Hepatocyte (in vitro differentiated cells): ENCODE measurements around the gene BPIFB6. TPM values are rescaled to one million over a fixed set of nuclear protein-coding genes. Genes with fewer than 3 reads are reported as not detected.

Experiments
- DNase-seq: peaks from one replicate; pipeline ENCODE4 v3.0.0-alpha.2; 2016; ENCODE audit warnings: low spot score
- H2AFZ ChIP-seq: fragments of 200-600 bp; sonication (generic); 2 replicates; pipeline ENCODE4 v1.6.0; 2016; ENCODE audit warnings: antibody characterized with exemption, mild to moderate bottlenecking
- H3K27ac ChIP-seq: fragments of 200-600 bp; sonication (generic); 2 replicates; pipeline ENCODE4 v1.5.1; 2016; ENCODE audit warnings: mild to moderate bottlenecking
- H3K27me3 ChIP-seq: fragments of 200-600 bp; sonication (generic); 2 replicates; pipeline ENCODE4 v1.6.1; 2016
- H3K36me3 ChIP-seq: fragments of 200-600 bp; sonication (generic); replicated peaks from 2 replicates; pipeline ENCODE4 v1.5.1; 2016; ENCODE audit warnings: low read depth; ENCODE audit not compliant: insufficient read depth
- H3K4me1 ChIP-seq: fragments of 200-600 bp; sonication (generic); 2 replicates; pipeline ENCODE4 v1.5.1; 2016; ENCODE audit warnings: mild to moderate bottlenecking, moderate library complexity; ENCODE audit not compliant: insufficient read depth
- H3K4me2 ChIP-seq: fragments of 200-600 bp; sonication (generic); 2 replicates; pipeline ENCODE4 v1.6.0; 2016
- H3K4me3 ChIP-seq: fragments of 200-600 bp; sonication (generic); 2 replicates; pipeline ENCODE4 v1.5.1; 2016; ENCODE audit warnings: mild to moderate bottlenecking
- H3K79me2 ChIP-seq: fragments of 200-600 bp; sonication (generic); 2 replicates; pipeline ENCODE4 v1.6.0; 2017; ENCODE audit warnings: mild to moderate bottlenecking
- H3K9me2 ChIP-seq: fragments of 200-600 bp; sonication (generic); replicated peaks from 2 replicates; pipeline ENCODE4 v1.6.0; 2017; ENCODE audit warnings: mild to moderate bottlenecking; ENCODE audit not compliant: insufficient read depth
- H3K9me3 ChIP-seq: fragments of 200-600 bp; sonication (generic); 2 replicates; pipeline ENCODE4 v1.5.1; 2016; ENCODE audit warnings: low read depth, mild to moderate bottlenecking
- H4K20me1 ChIP-seq: fragments of 200-600 bp; sonication (generic); 2 replicates; pipeline ENCODE4 v1.6.0; 2016; ENCODE audit warnings: mild to moderate bottlenecking; ENCODE audit not compliant: insufficient read depth, poor library complexity, severe bottlenecking
- EZH2 ChIP-seq: fragments of 200-600 bp; sonication (generic); IDR thresholded peaks from 2 replicates; pipeline ENCODE4 v1.6.1; 2016; ENCODE audit warnings: antibody characterized with exemption, mild to moderate bottlenecking, borderline replicate concordance
- EZH2phosphoT487 ChIP-seq: fragments of 200-600 bp; sonication (generic); IDR thresholded peaks from one replicate; pipeline ENCODE4 v1.6.1; 2018; ENCODE audit warnings: antibody characterized with exemption, mild to moderate bottlenecking, low read depth, moderate library complexity; ENCODE audit not compliant: unreplicated experiment, severe bottlenecking
- WGBS: methylation state at CpG from one replicate; pipeline ENCODE4 v1.1.6; 2016; ENCODE audit warnings: low lambda C conversion rate; ENCODE audit errors: missing lambda C conversion rate; 5-methylcytosine and 5-hydroxymethylcytosine counted together
- polyA plus RNA-seq: library from polyadenylated mRNA; unstranded; fragments of >200 nt; fragmentation: Nextera tagmentation; extraction: Ambion mirVana; gene quantifications from 2 replicates; pipeline ENCODE4 v1.2.1, GENCODE V29; 2016
- total RNA-seq: library from RNA; depleted of rRNA; stranded (reverse); fragments of >200 nt; gene quantifications from 2 replicates; pipeline ENCODE4 v1.2.3, GENCODE V29; 2014
- TF ChIP-seq, protein P1 (sequence below): fragments of 200-600 bp; sonication (generic); IDR thresholded peaks from 2 replicates; pipeline ENCODE4 v1.5.1; 2016; ENCODE audit warnings: antibody characterized with exemption, mild to moderate bottlenecking; ENCODE audit not compliant: poor library complexity

Gene BPIFB6
- total and polyA plus RNA-seq, 2 experiments from 2014 or later = not detected

DNA sequence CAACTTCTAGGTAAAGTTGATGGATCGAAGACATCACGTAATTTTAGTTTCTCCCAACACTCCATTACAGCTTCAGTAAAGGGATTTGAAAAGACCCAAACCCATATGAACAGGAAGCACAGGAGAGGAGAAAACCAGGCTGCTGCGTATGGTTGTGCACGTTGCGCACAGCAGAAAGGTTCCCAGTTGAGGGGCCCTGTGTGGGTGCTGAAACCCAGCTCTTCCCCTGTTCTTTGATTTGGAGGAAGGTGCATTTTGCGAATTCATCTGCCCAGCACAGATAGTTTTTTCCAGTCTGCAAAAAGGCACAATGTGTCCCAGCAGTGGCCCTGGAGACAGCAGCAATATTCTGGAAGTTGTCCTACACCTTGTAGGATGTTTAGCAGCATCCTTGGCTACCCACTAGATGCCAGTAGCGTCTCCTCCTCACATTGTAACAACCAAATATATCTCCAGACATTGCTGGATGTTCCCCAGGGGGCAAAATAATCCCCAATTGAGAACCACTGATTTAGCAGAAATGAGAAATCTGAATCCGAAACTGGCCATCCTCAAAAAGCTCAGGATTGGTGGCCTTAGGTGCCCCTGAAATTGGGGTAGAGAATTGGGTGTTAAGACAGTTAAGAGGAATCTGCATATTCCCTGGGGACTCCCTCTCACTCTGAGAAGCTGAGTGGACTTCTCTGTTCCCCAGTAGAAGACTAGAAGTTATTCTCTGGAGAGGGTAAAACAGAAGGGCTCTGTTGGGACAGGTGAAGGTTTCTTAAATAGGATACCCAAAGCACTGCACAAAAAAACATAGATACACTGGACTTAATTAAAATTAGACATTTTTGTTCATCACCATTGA lies 39.4 kb upstream of the BPIFB6 start:
- Histone ChIP-seq H3K4me3 (no peak overlapping the region), H3K9me3 (no peaks in the 10 kb centered on the region), H2AFZ (no peak overlapping the region), H3K4me1 (no peaks in the 10 kb centered on the region), H3K36me3 (no peaks in the 10 kb centered on the region), H4K20me1 (no peaks in the 10 kb centered on the region), H3K9me2 (no peaks in the 10 kb centered on the region), H3K4me2 (no peak overlapping the region), H3K27ac (no peak overlapping the region), H3K27me3 (peaks cover 6% of the 10 kb centered on the region), H3K79me2 (no peaks in the 10 kb centered on the region)
- WGBS = 84% methylated on average over 8 of the region's 8 CpGs
- TF ChIP-seq EZH2 = no peak
- no peak for TF ChIP-seq EZH2phosphoT487
- TF ChIP-seq, protein P1, sequence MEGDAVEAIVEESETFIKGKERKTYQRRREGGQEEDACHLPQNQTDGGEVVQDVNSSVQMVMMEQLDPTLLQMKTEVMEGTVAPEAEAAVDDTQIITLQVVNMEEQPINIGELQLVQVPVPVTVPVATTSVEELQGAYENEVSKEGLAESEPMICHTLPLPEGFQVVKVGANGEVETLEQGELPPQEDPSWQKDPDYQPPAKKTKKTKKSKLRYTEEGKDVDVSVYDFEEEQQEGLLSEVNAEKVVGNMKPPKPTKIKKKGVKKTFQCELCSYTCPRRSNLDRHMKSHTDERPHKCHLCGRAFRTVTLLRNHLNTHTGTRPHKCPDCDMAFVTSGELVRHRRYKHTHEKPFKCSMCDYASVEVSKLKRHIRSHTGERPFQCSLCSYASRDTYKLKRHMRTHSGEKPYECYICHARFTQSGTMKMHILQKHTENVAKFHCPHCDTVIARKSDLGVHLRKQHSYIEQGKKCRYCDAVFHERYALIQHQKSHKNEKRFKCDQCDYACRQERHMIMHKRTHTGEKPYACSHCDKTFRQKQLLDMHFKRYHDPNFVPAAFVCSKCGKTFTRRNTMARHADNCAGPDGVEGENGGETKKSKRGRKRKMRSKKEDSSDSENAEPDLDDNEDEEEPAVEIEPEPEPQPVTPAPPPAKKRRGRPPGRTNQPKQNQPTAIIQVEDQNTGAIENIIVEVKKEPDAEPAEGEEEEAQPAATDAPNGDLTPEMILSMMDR = no peak
- no peak for DNase-seq

DNA sequence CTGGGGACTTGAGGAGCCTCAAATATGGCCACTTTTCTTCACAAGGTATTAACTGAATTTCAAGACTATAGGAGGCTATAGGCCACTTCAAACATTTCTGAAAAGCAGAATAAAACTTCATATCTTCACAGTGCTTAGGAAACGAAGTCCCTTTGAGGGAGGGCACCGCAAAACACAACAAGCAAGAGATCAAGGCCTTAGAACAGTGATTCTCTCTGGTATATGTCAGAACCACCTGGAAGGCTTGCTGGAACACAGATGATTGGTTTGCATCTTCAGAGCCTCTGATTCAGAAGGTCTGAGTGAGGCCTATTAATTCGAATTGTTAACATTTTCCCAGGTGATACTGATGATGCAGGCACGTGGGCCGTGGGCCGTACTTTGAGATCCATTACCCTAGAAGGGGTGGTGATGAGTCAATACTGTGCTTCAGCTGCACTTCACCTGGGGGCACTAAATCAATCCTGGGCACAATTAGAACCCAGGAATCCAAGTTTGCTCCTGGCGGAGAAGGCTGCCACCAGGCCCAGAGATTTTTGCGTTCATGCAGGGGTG lies 37.9 kb upstream of the BPIFB6 start:
- Histone ChIP-seq H4K20me1 (no peaks in the 10 kb centered on the region), H3K4me1 (no peaks in the 10 kb centered on the region), H2AFZ (no peak overlapping the region), H3K4me3 (no peak overlapping the region), H3K4me2 (no peak overlapping the region), H3K36me3 (no peaks in the 10 kb centered on the region), H3K79me2 (no peaks in the 10 kb centered on the region), H3K27me3 (peaks cover 6% of the 10 kb centered on the region), H3K27ac (no peak overlapping the region), H3K9me2 (no peaks in the 10 kb centered on the region), H3K9me3 (no peaks in the 10 kb centered on the region)
- DNase-seq = no peak
- 83% methylated on average over 8 of the region's 8 CpGs for WGBS
- no peak for TF ChIP-seq EZH2phosphoT487
- TF ChIP-seq EZH2 = no peak
- TF ChIP-seq, protein P1 = no peak

DNA sequence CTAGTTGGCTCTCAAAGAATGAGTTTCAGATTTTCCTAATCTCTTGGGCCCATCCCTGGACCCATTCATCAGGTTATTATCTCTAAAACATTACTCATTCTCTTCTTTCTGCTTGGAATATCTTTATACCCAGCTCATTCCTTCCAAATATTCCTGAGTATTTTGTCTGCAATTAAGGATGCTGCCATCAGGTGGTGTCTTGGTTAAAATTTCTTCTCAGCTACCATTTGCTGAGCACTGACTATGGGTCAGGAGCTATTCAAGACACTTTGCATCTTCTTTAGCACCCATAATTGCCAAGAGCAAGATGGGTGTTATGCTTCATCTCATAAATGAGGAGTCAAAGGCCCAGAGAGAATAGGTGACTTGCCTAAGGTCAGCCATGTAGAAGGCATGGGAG lies 35.6 kb upstream of the BPIFB6 start:
- no peaks in the 10 kb centered on the region for H3K79me2 ChIP-seq
- H3K4me3 ChIP-seq = no peak overlapping the region
- H3K27me3 ChIP-seq = peaks cover 6% of the 10 kb centered on the region
- H2AFZ ChIP-seq = no peak overlapping the region
- H3K27ac ChIP-seq = no peak overlapping the region
- H3K4me1 ChIP-seq = no peaks in the 10 kb centered on the region
- no peaks in the 10 kb centered on the region for H4K20me1 ChIP-seq
- no peaks in the 10 kb centered on the region for H3K9me3 ChIP-seq
- DNase-seq = no peak
- no peaks in the 10 kb centered on the region for H3K36me3 ChIP-seq
- H3K4me2 ChIP-seq = no peak overlapping the region
- TF ChIP-seq EZH2 = no peak
- no peak for TF ChIP-seq EZH2phosphoT487
- TF ChIP-seq, protein P1 = no peak
- H3K9me2 ChIP-seq = no peaks in the 10 kb centered on the region
